Measurements from ENCODE around the gene TIMM17A.
A peak's percentile ranks its signal among the peaks of the same experiment; 100 is the strongest.

The TIMM17A gene

DNA sequence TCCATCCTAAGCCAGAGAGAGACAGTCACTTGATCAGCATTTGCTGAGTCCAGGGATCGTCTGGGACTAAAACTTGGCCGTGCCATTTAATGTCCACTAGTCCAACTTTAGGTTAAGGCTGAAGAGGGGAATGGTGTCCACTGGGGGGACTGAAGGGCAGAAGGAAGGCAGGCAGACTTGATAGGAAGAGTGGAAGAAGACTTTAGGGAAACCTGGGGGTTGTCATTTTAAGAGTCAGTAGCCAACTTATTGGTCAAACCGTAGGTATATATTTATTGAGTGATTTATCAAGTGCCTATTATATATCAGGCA, 7.7 kb upstream of the TIMM17A start:
- Histone ChIP-seq H3K9me2 (ENCODE audit: low read depth, low read length) (no peaks in the 10 kb centered on the region), H4K20me1 (ENCODE audit: insufficient read depth, low read length) (no peaks in the 10 kb centered on the region), H3K4me3 (ENCODE audit: low read depth, low read length, poor library complexity, severe bottlenecking) (no peak overlapping the region), H3K4me1 (ENCODE audit: insufficient read depth, low read length, severe bottlenecking) (no peaks in the 10 kb centered on the region), H3K27ac (ENCODE audit: low read depth, low read length, poor library complexity, severe bottlenecking) (no peak overlapping the region), H3K4me2 (ENCODE audit: low read length) (no peak overlapping the region), H3K9me3 (ENCODE audit: low read length) (no peaks in the 10 kb centered on the region), H3K36me3 (ENCODE audit: insufficient read depth, low read length) (no peaks in the 10 kb centered on the region), H3K9ac (ENCODE audit: low read length) (no peak overlapping the region), H3F3A (ENCODE audit: insufficient read depth, low read length) (no peaks in the 10 kb centered on the region), H2AFZ (ENCODE audit: low read length) (no peak overlapping the region), H3K27me3 (ENCODE audit: insufficient read depth, low read length) (0 out of 2 replicates have a peak, but pooled peaks cover 3% of the 10 kb centered on the region), H3K79me2 (ENCODE audit: insufficient read depth, low read length) (no peaks in the 10 kb centered on the region)
- TF ChIP-seq, protein P1, sequence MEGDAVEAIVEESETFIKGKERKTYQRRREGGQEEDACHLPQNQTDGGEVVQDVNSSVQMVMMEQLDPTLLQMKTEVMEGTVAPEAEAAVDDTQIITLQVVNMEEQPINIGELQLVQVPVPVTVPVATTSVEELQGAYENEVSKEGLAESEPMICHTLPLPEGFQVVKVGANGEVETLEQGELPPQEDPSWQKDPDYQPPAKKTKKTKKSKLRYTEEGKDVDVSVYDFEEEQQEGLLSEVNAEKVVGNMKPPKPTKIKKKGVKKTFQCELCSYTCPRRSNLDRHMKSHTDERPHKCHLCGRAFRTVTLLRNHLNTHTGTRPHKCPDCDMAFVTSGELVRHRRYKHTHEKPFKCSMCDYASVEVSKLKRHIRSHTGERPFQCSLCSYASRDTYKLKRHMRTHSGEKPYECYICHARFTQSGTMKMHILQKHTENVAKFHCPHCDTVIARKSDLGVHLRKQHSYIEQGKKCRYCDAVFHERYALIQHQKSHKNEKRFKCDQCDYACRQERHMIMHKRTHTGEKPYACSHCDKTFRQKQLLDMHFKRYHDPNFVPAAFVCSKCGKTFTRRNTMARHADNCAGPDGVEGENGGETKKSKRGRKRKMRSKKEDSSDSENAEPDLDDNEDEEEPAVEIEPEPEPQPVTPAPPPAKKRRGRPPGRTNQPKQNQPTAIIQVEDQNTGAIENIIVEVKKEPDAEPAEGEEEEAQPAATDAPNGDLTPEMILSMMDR (IDR thresholded peaks at IDR 0.05; ENCODE audit: low read length) = no peak
- no peak for TF ChIP-seq EZH2 (IDR thresholded peaks at IDR 0.05; ENCODE audit: borderline replicate concordance, low read length)

DNA sequence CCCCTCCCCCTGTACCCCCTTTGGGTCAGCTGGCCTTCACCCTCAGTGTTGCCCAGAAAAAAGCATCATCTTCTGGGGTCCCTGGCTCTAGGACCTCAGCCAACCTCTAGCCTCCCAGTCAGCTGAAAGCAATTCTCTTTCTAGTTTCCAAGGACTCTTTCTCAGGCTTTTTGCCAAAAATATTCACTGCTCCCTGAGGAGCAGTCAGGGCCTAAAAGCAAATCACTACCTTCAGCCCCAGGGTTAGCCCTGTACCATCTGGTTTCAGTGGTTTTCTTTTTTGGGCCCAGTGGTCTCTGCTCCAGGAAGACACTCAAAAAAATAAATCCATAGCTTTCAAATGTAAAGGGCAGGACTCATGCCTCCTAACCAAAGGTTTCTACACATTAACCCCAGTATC, 5.8 kb upstream of the TIMM17A start:
- Histone ChIP-seq H3K4me1 (ENCODE audit: insufficient read depth, low read length, severe bottlenecking) (peaks cover 3% of the 10 kb centered on the region), H3K9me2 (ENCODE audit: low read depth, low read length) (no peaks in the 10 kb centered on the region), H3K4me3 (ENCODE audit: low read depth, low read length, poor library complexity, severe bottlenecking) (no peak overlapping the region), H3K9ac (ENCODE audit: low read length) (no peak overlapping the region), H3K9me3 (ENCODE audit: low read length) (no peaks in the 10 kb centered on the region), H4K20me1 (ENCODE audit: insufficient read depth, low read length) (no peaks in the 10 kb centered on the region), H3F3A (ENCODE audit: insufficient read depth, low read length) (no peaks in the 10 kb centered on the region), H3K79me2 (ENCODE audit: insufficient read depth, low read length) (no peaks in the 10 kb centered on the region), H2AFZ (ENCODE audit: low read length) (no peak overlapping the region), H3K27ac (ENCODE audit: low read depth, low read length, poor library complexity, severe bottlenecking) (no peak overlapping the region), H3K36me3 (ENCODE audit: insufficient read depth, low read length) (no peaks in the 10 kb centered on the region), H3K27me3 (ENCODE audit: insufficient read depth, low read length) (0 out of 2 replicates have a peak, but pooled peaks cover 3% of the 10 kb centered on the region), H3K4me2 (ENCODE audit: low read length) (no peak overlapping the region)
- TF ChIP-seq, protein P1 (IDR thresholded peaks at IDR 0.05; ENCODE audit: low read length) = no peak

DNA sequence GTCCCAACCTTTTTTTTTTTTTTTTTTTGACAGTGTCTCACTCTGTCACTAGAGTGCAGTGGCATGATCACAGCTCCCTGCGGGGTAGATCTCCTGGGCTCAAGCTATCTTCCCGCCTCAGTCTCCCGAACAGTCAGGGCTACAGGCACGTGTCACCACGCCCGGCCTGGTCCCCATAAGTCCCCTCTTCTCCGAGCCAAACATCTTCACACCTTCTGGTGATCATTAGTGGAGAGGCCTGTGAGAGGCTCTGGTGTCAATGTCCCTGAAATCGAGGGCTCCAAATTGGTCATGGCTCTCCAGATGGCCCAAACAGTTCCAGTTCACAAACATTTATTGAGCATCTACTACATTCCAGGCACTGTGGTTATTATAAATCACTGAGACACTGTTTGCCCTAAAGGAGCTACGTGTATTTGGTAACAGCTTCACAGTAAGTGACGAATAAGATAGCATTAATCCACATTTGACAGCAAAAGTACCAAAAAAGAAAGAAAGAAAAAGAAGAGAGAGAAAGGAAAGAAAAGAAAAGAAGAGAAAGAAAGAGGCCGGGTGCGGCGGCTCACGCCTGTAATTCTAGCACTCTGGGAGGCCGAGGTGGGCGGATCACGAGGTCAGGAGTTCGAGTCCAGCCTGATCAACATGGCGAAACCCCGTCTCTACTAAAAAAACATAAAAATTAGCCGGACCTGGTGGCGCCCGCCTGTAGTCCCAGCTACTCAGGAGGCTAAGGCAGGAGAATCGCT, 867 bp upstream of the TIMM17A start:
- H3K4me3 ChIP-seq (ENCODE audit: low read depth, low read length, poor library complexity, severe bottlenecking) = peak overlapping the region; percentile 89
- H3K27ac ChIP-seq (ENCODE audit: low read depth, low read length, poor library complexity, severe bottlenecking) = no peak overlapping the region
- peak overlapping the region; percentile 52; the same call in 1 of the 2 replicates for H2AFZ ChIP-seq (ENCODE audit: low read length)
- H4K20me1 ChIP-seq (ENCODE audit: insufficient read depth, low read length) = no peaks in the 10 kb centered on the region
- H3K36me3 ChIP-seq (ENCODE audit: insufficient read depth, low read length) = peaks cover 22% of the 10 kb centered on the region
- peak overlapping the region; percentile 86 for H3K9ac ChIP-seq (ENCODE audit: low read length)
- peak overlapping the region; percentile 84 for H3K4me2 ChIP-seq (ENCODE audit: low read length)
- H3K27me3 ChIP-seq (ENCODE audit: insufficient read depth, low read length) = 0 out of 2 replicates have a peak, but pooled peaks cover 3% of the 10 kb centered on the region
- peaks cover 19% of the 10 kb centered on the region for H3K4me1 ChIP-seq (ENCODE audit: insufficient read depth, low read length, severe bottlenecking)
- peaks cover 19% of the 10 kb centered on the region for H3K79me2 ChIP-seq (ENCODE audit: insufficient read depth, low read length)
- TF ChIP-seq, protein P1 (IDR thresholded peaks at IDR 0.05; ENCODE audit: low read length) = no peak
- no peak for TF ChIP-seq EZH2 (IDR thresholded peaks at IDR 0.05; ENCODE audit: borderline replicate concordance, low read length)
- no peaks in the 10 kb centered on the region for H3F3A ChIP-seq (ENCODE audit: insufficient read depth, low read length)
- H3K9me3 ChIP-seq (ENCODE audit: low read length) = no peaks in the 10 kb centered on the region
- H3K9me2 ChIP-seq (ENCODE audit: low read depth, low read length) = no peaks in the 10 kb centered on the region
